RWPE2 (cell line): ENCODE data around the gene LHX3.
A peak's percentile ranks its signal among the peaks of the same experiment; 100 is the strongest.

Experiments
- ATAC-seq: fragments of 200-7000 bp; cut with Tn5 transposase; 3 replicates; pipeline ENCODE4 v1.9.1; 2021; ENCODE audit warnings: low read depth
- DNase-seq: peaks from one replicate; pipeline ENCODE4 v3.0.0-alpha.2; 2020; ENCODE audit warnings: low spot score
- H3K27ac ChIP-seq: fragments of 450-650 bp; 2 replicates; pipeline ENCODE4 v1.5.1; 2017; ENCODE audit warnings: mild to moderate bottlenecking; ENCODE audit not compliant: poor library complexity, severe bottlenecking
- H3K27me3 ChIP-seq: fragments of 250-450 bp; sonication (Bioruptor Pico); 2 replicates; pipeline ENCODE4 v1.5.1; 2021; ENCODE audit warnings: mild to moderate bottlenecking, moderate library complexity; ENCODE audit not compliant: insufficient read depth, poor library complexity, severe bottlenecking
- H3K36me3 ChIP-seq: fragments of 250-450 bp; sonication (Bioruptor Pico); 2 replicates; pipeline ENCODE4 v1.5.1; 2020; ENCODE audit warnings: low read depth, mild to moderate bottlenecking, moderate library complexity
- H3K4me1 ChIP-seq: fragments of 250-450 bp; sonication (Bioruptor Pico); 2 replicates; pipeline ENCODE4 v1.5.1; 2021; ENCODE audit warnings: mild to moderate bottlenecking, moderate library complexity; ENCODE audit not compliant: insufficient read depth, poor library complexity, severe bottlenecking
- H3K4me3 ChIP-seq: fragments of 250-450 bp; sonication (Bioruptor Pico); 2 replicates; pipeline ENCODE4 v1.5.1; 2021; ENCODE audit warnings: mild to moderate bottlenecking, moderate library complexity; ENCODE audit not compliant: severe bottlenecking
- H3K9me3 ChIP-seq: fragments of 250-450 bp; sonication (Bioruptor Pico); 2 replicates; pipeline ENCODE4 v1.5.1; 2021; ENCODE audit warnings: mild to moderate bottlenecking, moderate library complexity; ENCODE audit not compliant: severe bottlenecking
- CTCF ChIP-seq: fragments of 450-650 bp; IDR thresholded peaks from one replicate; pipeline ENCODE4 v1.5.1; 2017; ENCODE audit warnings: mild to moderate bottlenecking, moderate library complexity; ENCODE audit not compliant: poor library complexity, severe bottlenecking

Gene LHX3

GRCh38 chr9:136222166-136222905 lies 17.4 kb upstream of the LHX3 start:
- Histone ChIP-seq H3K36me3 (peaks cover 31% of the 10 kb centered on the region), H3K27ac (no peak overlapping the region), H3K9me3 (no peaks in the 10 kb centered on the region), H3K4me3 (no peak overlapping the region), H3K4me1 (peaks cover 19% of the 10 kb centered on the region), H3K27me3 (no peaks in the 10 kb centered on the region)
- DNase-seq (no peak), ATAC-seq (no peak)
- no peak for TF ChIP-seq CTCF

GRCh38 chr9:136220017-136220729 lies 15.2 kb upstream of the LHX3 start:
- no peak for DNase-seq

GRCh38 chr9:136219276-136219675 lies 14.3 kb upstream of the LHX3 start:
- ATAC-seq = peak; percentile 63; the same call in 2 of the 3 replicates
- no peak for TF ChIP-seq CTCF
- H3K9me3 ChIP-seq = no peaks in the 10 kb centered on the region
- peaks cover 35% of the 10 kb centered on the region for H3K36me3 ChIP-seq
- no peak overlapping the region for H3K4me3 ChIP-seq
- peak overlapping the region; percentile 12 for H3K27ac ChIP-seq
- peaks cover 19% of the 10 kb centered on the region for H3K4me1 ChIP-seq
- no peaks in the 10 kb centered on the region for H3K27me3 ChIP-seq
- DNase-seq = no peak

More at GRCh38 chr9:136220017-136220729, 15.2 kb upstream of the LHX3 start:
- Histone ChIP-seq H3K36me3 (peaks cover 32% of the 10 kb centered on the region), H3K27ac (peak overlapping the region; percentile 12), H3K4me3 (no peak overlapping the region), H3K27me3 (no peaks in the 10 kb centered on the region), H3K4me1 (peaks cover 19% of the 10 kb centered on the region), H3K9me3 (no peaks in the 10 kb centered on the region)
- ATAC-seq = peak; percentile 93
- no peak for TF ChIP-seq CTCF

GRCh38 chr9:136218673-136219072 lies 13.7 kb upstream of the LHX3 start:
- no peak for DNase-seq
- H3K4me3 ChIP-seq = no peak overlapping the region
- peaks cover 19% of the 10 kb centered on the region for H3K4me1 ChIP-seq
- no peaks in the 10 kb centered on the region for H3K9me3 ChIP-seq
- H3K36me3 ChIP-seq = peaks cover 39% of the 10 kb centered on the region
- no peak for ATAC-seq
- H3K27me3 ChIP-seq = no peaks in the 10 kb centered on the region
- no peak for TF ChIP-seq CTCF
- no peak overlapping the region for H3K27ac ChIP-seq
